GM21367 (cell line): ENCODE results near the gene ARHGEF10L.

Experiments
- ATAC-seq: cut with Tn5 transposase; IDR thresholded peaks from one replicate; pipeline ENCODE4 v1.9.1; 2021; ENCODE audit not compliant: unreplicated experiment

The ARHGEF10L gene

GRCh38 chr1:17549384-17549783 is 9.9 kb downstream of the ARHGEF10L start:
- no peak for ATAC-seq

GRCh38 chr1:17550729-17551584 is 11.5 kb downstream of the ARHGEF10L start:
- ATAC-seq, result no peak

- ATAC-seq, result no peak
Observed at GRCh38 chr1:17551755-17552234, 12.3 kb downstream of the ARHGEF10L start.

GRCh38 chr1:17553975-17554700 is 14.6 kb downstream of the ARHGEF10L start:
- ATAC-seq, result no peak

GRCh38 chr1:17554954-17555353 is 15.5 kb downstream of the ARHGEF10L start:
- no peak for ATAC-seq

GRCh38 chr1:17557986-17558385 is 18.5 kb downstream of the ARHGEF10L start:
- no peak for ATAC-seq

GRCh38 chr1:17558541-17558940 is 19.0 kb downstream of the ARHGEF10L start:
- ATAC-seq, result no peak

- ATAC-seq, result no peak
Observed at GRCh38 chr1:17558954-17559614, 19.6 kb downstream of the ARHGEF10L start.

GRCh38 chr1:17559615-17560419 is 20.3 kb downstream of the ARHGEF10L start:
- ATAC-seq, result no peak

- ATAC-seq, result no peak
Observed at GRCh38 chr1:17561247-17561548, 21.7 kb downstream of the ARHGEF10L start.

- ATAC-seq, result no peak
Observed at GRCh38 chr1:17561561-17561985, 22.1 kb downstream of the ARHGEF10L start.

- ATAC-seq, result no peak
Observed at GRCh38 chr1:17562375-17562774, 22.9 kb downstream of the ARHGEF10L start.

- ATAC-seq, result no peak
Observed at GRCh38 chr1:17563494-17564281, 24.2 kb downstream of the ARHGEF10L start.

GRCh38 chr1:17564458-17565393 is 25.2 kb downstream of the ARHGEF10L start:
- no peak for ATAC-seq

GRCh38 chr1:17565461-17566252 is 26.2 kb downstream of the ARHGEF10L start:
- no peak for ATAC-seq

- ATAC-seq, result no peak
Observed at GRCh38 chr1:17566417-17566816, 26.9 kb downstream of the ARHGEF10L start.

GRCh38 chr1:17566892-17567291 is 27.4 kb downstream of the ARHGEF10L start:
- ATAC-seq, result no peak

GRCh38 chr1:17567582-17567981 is 28.1 kb downstream of the ARHGEF10L start:
- ATAC-seq, result no peak
